RWPE1 (cell line): ENCODE results near the gene ZRANB1.

ENCODE experiments used
- CTCF ChIA-PET: fragments of 350-600 bp; sonication (Branson Sonifier 250); formaldehyde crosslinking; extraction: SDS; loops from one replicate; lab custom pipeline; 2021; lab: Yijun Ruan, JAX
- POLR2A ChIA-PET: fragments of 400-600 bp; formaldehyde crosslinking; extraction: SDS; loops from one replicate; lab custom pipeline; 2020; ENCODE audit warnings: antibody characterized with exemption; ENCODE audit not compliant: low non-redundant PET; lab: Yijun Ruan, JAX
- DNase-seq: peaks from one replicate; pipeline ENCODE4 v3.0.0; 2012; ENCODE audit warnings: low spot score
- H3K27ac ChIP-seq: fragments of 450-650 bp; 2 replicates; pipeline ENCODE4 v1.5.1; 2017
- CTCF ChIP-seq: fragments of 450-650 bp; conservative IDR thresholded peaks from 2 replicates; pipeline ENCODE4 v1.5.1; 2017; ENCODE audit warnings: low read depth, mild to moderate bottlenecking

Gene ZRANB1

GRCh38 chr10:125011926-125012705 is 70.2 kb downstream of the ZRANB1 start:
- POLR2A ChIA-PET = interaction anchor here (0.6 kb wide), 1 partner anchor 17 kb away, joined by 7 read pairs; no protein-coding TSS in a partner anchor
- CTCF ChIA-PET = interaction anchor here (0.6 to 0.7 kb wide), 2 partner anchors 33 to 146 kb away, joined by 3 read pairs; no protein-coding TSS in a partner anchor

GRCh38 chr10:125012851-125013528 is 71.1 kb downstream of the ZRANB1 start:
- no peak for DNase-seq
- peak overlapping the region; percentile 36; the same call in 1 of the 2 replicates for H3K27ac ChIP-seq
- ChIA-PET POLR2A (no interaction called here), CTCF (interaction anchor here (0.6 to 0.7 kb wide), 2 partner anchors 14 to 33 kb away, joined by 3 read pairs; no protein-coding TSS in a partner anchor)
- TF ChIP-seq CTCF = no peak

More at GRCh38 chr10:125011926-125012705, 70.2 kb downstream of the ZRANB1 start:
- peak; percentile 63 for DNase-seq
- TF ChIP-seq CTCF = no peak
- peak overlapping the region; percentile 36 for H3K27ac ChIP-seq

- ChIA-PET POLR2A (no interaction called here), CTCF (interaction anchor here (0.6 to 0.7 kb wide), 3 partner anchors 15 to 273 kb away, joined by 3 to 4 read pairs (median 3); no protein-coding TSS in a partner anchor)
- no peak for DNase-seq
- no peak overlapping the region for H3K27ac ChIP-seq
- TF ChIP-seq CTCF = no peak
Observed at GRCh38 chr10:125013529-125013872, 71.6 kb downstream of the ZRANB1 start.

GRCh38 chr10:125014086-125014830 is 72.3 kb downstream of the ZRANB1 start:
- peak overlapping the region; percentile 47 for H3K27ac ChIP-seq
- ChIA-PET POLR2A (no interaction called here), CTCF (interaction anchor here (0.6 to 0.7 kb wide), 3 partner anchors 12 to 274 kb away, joined by 3 to 4 read pairs (median 3); no protein-coding TSS in a partner anchor)
- no peak for DNase-seq
- no peak for TF ChIP-seq CTCF

- POLR2A ChIA-PET = no interaction called here
- CTCF ChIA-PET = interaction anchor here (0.6 to 0.7 kb wide), 3 partner anchors 12 to 84 kb away, joined by 3 to 5 read pairs (median 3); no protein-coding TSS in a partner anchor
- peak overlapping the region; percentile 47 for H3K27ac ChIP-seq
Observed at GRCh38 chr10:125014836-125015355, 73.0 kb downstream of the ZRANB1 start.

More at GRCh38 chr10:125014836-125015355, 73.0 kb downstream of the ZRANB1 start:
- no peak for TF ChIP-seq CTCF
- no peak for DNase-seq
